Activated T-helper 2 cell treated with anti-CD3 and anti-CD28 coated beads, Interferon-gamma antibody, Interleukin-2, Interleukin-4, amounts not matched to agents 10 μg/mL and 5 μg/mL and 100 μg/mL, durations not matched to agents 14 hours and 24 hours and 36 hours (primary cell): ENCODE data around the gene SAMM50. TPM values are rescaled to one million over a fixed set of nuclear protein-coding genes. Genes with fewer than 3 reads are reported as not detected.
"Not testable (repeated sequence)": the region's sequence is repeated elsewhere in the genome, so short reads cannot be mapped to it uniquely, and the experiment has no call there.

Experiments used
- DNase-seq: peaks from one replicate; pipeline ENCODE4 v3.0.0; 2021; ENCODE audit warnings: low spot score
- H3K27ac Mint-ChIP-seq: one replicate; pipeline ENCODE4 v1.8.0; 2021; ENCODE audit warnings: mixed read lengths
- H3K27me3 Mint-ChIP-seq: one replicate; pipeline ENCODE4 v1.8.0; 2021; ENCODE audit warnings: low read depth, mixed read lengths
- H3K36me3 Mint-ChIP-seq: one replicate; pipeline ENCODE4 v1.8.0; 2021; ENCODE audit warnings: low read depth, mixed read lengths
- H3K4me1 Mint-ChIP-seq: one replicate; pipeline ENCODE4 v1.8.0; 2021; ENCODE audit warnings: low read depth, mixed read lengths
- H3K4me3 Mint-ChIP-seq: one replicate; pipeline ENCODE4 v1.8.0; 2021; ENCODE audit warnings: low read depth, mild to moderate bottlenecking, moderate library complexity, mixed read lengths
- H3K9me3 Mint-ChIP-seq: one replicate; pipeline ENCODE4 v1.8.0; 2021; ENCODE audit warnings: mixed read lengths
- intact Hi-C: fragments of 100-400 bp; cut with micrococcal nuclease; formaldehyde crosslinking; loops from one replicate; pipeline ENCODE4 v1.15.1; 2023
- total RNA-seq: library from RNA; stranded (reverse); gene quantifications from 2 replicates; pipeline ENCODE4 v1.2.3, GENCODE V29; 2022

Gene SAMM50
- total RNA-seq, 1 donor from 2014 or later, result 59.0 TPM

DNA sequence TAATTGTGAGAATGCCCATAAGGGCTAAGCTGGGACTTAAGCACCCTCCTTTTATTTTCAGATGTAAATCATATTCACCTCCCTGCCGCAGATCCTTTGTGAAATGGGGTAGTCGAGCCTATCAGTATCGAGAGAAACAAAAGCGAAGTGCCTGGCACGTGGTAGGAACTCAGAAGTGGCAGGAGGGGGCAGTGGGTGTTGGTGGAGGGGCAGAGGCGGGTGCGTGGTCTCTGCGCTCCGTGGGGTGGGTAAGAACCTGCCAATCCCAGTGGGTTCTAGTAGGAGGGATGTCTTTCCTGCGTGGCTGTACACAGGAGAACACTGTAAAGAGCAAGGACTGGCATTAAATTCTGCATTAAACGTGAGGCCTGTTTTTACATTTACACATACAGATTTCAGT, 47.1 kb downstream of the SAMM50 start:
- Mint-ChIP-seq H3K27ac (no peak overlapping the region), H3K9me3 (no peaks in the 10 kb centered on the region), H3K27me3 (no peaks in the 10 kb centered on the region), H3K36me3 (peaks cover 17% of the 10 kb centered on the region), H3K4me1 (no peaks in the 10 kb centered on the region), H3K4me3 (no peak overlapping the region)
- intact Hi-C loops, result no loop called here
- no peak for DNase-seq

DNA sequence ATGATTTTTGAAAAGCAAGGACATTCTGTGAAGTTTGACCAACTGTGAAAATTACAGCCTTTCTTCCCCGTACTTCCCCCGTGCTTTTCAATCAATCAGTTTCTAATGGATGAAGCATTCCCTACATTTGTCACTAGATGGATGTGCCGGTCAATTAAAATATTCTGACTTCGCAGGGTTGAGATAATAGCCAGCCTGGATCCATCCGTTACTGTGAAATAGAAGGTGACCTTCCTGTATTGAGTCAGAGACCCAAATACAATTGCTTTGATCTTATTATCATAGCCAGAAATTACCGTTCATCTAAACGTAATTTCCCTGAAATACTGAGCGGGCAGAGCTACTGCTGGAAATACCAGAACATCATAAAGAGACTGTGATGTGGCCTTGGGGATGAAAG, 47.8 kb downstream of the SAMM50 start:
- H3K27me3 Mint-ChIP-seq, result no peaks in the 10 kb centered on the region
- intact Hi-C loops, result no loop called here
- no peak overlapping the region for H3K27ac Mint-ChIP-seq
- H3K4me1 Mint-ChIP-seq, result no peaks in the 10 kb centered on the region
- peaks cover 14% of the 10 kb centered on the region for H3K36me3 Mint-ChIP-seq
- no peak overlapping the region for H3K4me3 Mint-ChIP-seq
- no peaks in the 10 kb centered on the region for H3K9me3 Mint-ChIP-seq
- DNase-seq, result no peak

DNA sequence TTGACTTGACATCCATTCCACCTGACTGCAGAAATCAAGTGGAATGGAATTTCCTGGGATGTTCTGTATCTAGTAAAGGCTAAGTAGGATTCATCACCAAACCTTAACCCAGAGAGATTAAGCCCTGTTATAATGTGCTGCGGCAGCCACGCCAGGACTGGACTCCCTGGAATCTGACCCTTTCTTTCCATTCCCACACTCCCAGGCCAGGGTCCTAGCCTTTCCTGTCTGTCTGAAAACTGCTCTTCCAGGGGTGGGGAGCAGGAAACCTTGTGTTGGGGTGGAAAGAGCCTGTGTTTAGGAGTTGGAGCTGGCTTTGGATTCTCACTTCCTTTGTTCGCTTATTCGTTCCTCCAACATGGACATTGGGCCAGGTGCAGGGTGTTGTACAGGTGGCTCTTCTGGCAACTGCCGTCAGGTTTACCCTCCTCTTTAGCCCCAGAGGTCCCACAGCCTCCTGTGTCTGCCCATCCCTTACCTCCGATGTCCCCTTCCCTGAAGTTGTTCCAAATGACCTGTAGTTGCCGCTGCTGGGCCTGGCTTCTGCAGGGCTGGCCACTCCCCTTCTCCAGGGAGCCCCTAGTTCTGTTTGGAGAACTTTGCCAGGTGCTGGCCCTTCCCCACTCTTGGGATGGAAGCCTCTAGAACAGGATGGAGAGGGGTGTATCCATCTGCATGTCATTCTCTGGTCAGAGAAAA, 48.3 kb downstream of the SAMM50 start:
- intact Hi-C loops, result no loop called here
- H3K4me3 Mint-ChIP-seq, result no peak overlapping the region
- H3K27me3 Mint-ChIP-seq, result no peaks in the 10 kb centered on the region

GRCh38 chr22:44004104-44004460, 48.8 kb downstream of the SAMM50 start:
- no peak for DNase-seq
- no peaks in the 10 kb centered on the region for H3K27me3 Mint-ChIP-seq
- H3K9me3 Mint-ChIP-seq, result no peaks in the 10 kb centered on the region
- H3K27ac Mint-ChIP-seq, result no peak overlapping the region
- peaks cover 4% of the 10 kb centered on the region for H3K36me3 Mint-ChIP-seq
- no peaks in the 10 kb centered on the region for H3K4me1 Mint-ChIP-seq
- intact Hi-C loops, result no loop called here
- H3K4me3 Mint-ChIP-seq, result no peak overlapping the region

More for the DNA sequence above, 48.3 kb downstream of the SAMM50 start:
- Mint-ChIP-seq H3K27ac (no peak overlapping the region), H3K9me3 (no peaks in the 10 kb centered on the region), H3K4me1 (no peaks in the 10 kb centered on the region), H3K36me3 (peaks cover 9% of the 10 kb centered on the region)
- no peak for DNase-seq

DNA sequence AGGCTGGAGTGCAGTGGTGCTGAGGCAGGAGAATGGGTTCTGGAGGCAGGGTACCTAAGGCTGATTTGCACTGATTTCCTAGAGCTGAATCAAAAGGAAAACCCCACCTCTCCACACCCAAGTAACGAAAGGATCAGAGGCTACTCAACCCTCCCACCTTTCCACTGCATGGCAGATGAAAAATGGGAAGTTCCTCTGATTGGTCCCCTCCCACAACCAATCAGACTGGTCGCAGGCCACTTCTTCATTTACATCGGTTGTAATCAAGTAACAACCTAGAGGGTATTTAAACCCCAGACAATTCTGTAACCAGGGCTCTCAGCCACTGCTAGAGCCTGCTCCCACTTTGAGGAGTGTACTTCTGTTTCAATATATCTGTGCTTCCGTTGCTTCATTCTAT, 50.3 kb downstream of the SAMM50 start:
- DNase-seq, result no peak
- intact Hi-C loops, result no loop called here
- H3K36me3 Mint-ChIP-seq, result no peaks in the 10 kb centered on the region
- no peaks in the 10 kb centered on the region for H3K27me3 Mint-ChIP-seq
- no peaks in the 10 kb centered on the region for H3K4me1 Mint-ChIP-seq
- H3K9me3 Mint-ChIP-seq, result no peaks in the 10 kb centered on the region
- no peak overlapping the region for H3K27ac Mint-ChIP-seq
- H3K4me3 Mint-ChIP-seq, result no peak overlapping the region

- intact Hi-C loops, result no loop called here
- H3K36me3 Mint-ChIP-seq, result no peaks in the 10 kb centered on the region
- DNase-seq, result no peak
- H3K9me3 Mint-ChIP-seq, result no peaks in the 10 kb centered on the region
- H3K27ac Mint-ChIP-seq, result no peak overlapping the region
- H3K4me1 Mint-ChIP-seq, result no peaks in the 10 kb centered on the region
- no peak overlapping the region for H3K4me3 Mint-ChIP-seq
- H3K27me3 Mint-ChIP-seq, result no peaks in the 10 kb centered on the region
Measured at GRCh38 chr22:44012162-44012561, 56.9 kb downstream of the SAMM50 start.

GRCh38 chr22:44012591-44012990, 57.3 kb downstream of the SAMM50 start:
- Mint-ChIP-seq H3K36me3 (no peaks in the 10 kb centered on the region), H3K4me3 (no peak overlapping the region), H3K9me3 (no peaks in the 10 kb centered on the region), H3K27ac (no peak overlapping the region), H3K27me3 (no peaks in the 10 kb centered on the region), H3K4me1 (no peaks in the 10 kb centered on the region)
- no peak for DNase-seq
- intact Hi-C loops, result no loop called here

- DNase-seq, result no peak
- Mint-ChIP-seq H3K4me1 (no peaks in the 10 kb centered on the region), H3K27me3 (no peaks in the 10 kb centered on the region), H3K4me3 (no peak overlapping the region), H3K36me3 (no peaks in the 10 kb centered on the region), H3K9me3 (no peaks in the 10 kb centered on the region), H3K27ac (no peak overlapping the region)
- intact Hi-C loops, result no loop called here
Measured at GRCh38 chr22:44014241-44014640, 59.0 kb downstream of the SAMM50 start.

DNA sequence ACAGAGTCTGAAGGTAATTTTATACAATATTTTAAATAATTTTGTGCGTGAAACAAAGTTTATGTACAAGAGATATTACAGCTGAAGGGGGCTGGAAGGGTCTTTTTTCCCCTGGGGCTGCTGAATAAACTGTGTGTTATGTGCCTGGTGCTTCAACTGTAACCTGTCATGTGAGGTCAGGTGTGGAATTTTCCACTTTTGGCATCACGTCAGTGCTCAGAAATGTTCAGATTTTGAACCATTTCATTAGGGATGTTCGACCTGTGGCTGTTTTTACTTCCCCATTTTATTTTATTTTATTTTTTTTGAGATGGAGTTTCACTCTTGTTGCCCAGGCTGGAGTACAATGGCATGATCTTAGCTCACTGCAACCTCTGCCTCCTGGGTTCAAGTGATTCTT, 61.3 kb downstream of the SAMM50 start:
- H3K36me3 Mint-ChIP-seq, H3K9me3 Mint-ChIP-seq, DNase-seq, H3K4me3 Mint-ChIP-seq, H3K4me1 Mint-ChIP-seq, intact Hi-C loops, H3K27me3 Mint-ChIP-seq, H3K27ac Mint-ChIP-seq: not testable (repeated sequence)

DNA sequence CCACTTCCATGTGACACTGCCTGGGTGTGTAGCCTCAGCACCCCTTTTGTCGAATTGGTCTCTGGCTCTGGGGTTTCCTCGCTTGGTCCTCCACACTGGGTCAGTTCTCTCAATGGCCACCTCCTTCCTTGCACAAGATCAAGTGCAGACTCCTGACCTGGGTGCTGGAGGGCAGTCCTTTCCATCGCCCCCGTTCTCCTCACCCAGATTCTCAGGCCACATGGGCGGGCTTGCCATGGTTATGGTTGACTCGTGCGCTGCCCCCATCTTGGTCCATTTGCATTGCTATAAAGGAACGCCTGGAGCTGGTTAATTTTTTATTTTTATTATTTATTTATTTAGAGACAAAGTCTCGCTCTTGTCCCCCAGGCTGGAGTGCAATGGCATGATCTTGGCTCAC, 63.4 kb downstream of the SAMM50 start:
- H3K4me1 Mint-ChIP-seq, result peaks cover 13% of the 10 kb centered on the region
- H3K27me3 Mint-ChIP-seq, result no peaks in the 10 kb centered on the region
- intact Hi-C loops, result no loop called here
- peaks cover 12% of the 10 kb centered on the region for H3K36me3 Mint-ChIP-seq
- no peak overlapping the region for H3K27ac Mint-ChIP-seq
- H3K4me3 Mint-ChIP-seq, result no peak overlapping the region
- H3K9me3 Mint-ChIP-seq, result no peaks in the 10 kb centered on the region
- DNase-seq, result no peak

GRCh38 chr22:44019416-44019815, 64.2 kb downstream of the SAMM50 start:
- H3K27me3 Mint-ChIP-seq, result no peaks in the 10 kb centered on the region
- intact Hi-C loops, result no loop called here
- H3K4me1 Mint-ChIP-seq, result peaks cover 16% of the 10 kb centered on the region
- no peak overlapping the region for H3K27ac Mint-ChIP-seq
- DNase-seq, result no peak
- no peaks in the 10 kb centered on the region for H3K9me3 Mint-ChIP-seq
- no peak overlapping the region for H3K4me3 Mint-ChIP-seq
- peaks cover 14% of the 10 kb centered on the region for H3K36me3 Mint-ChIP-seq

- no peak for DNase-seq
- Mint-ChIP-seq H3K27me3 (no peaks in the 10 kb centered on the region), H3K4me3 (no peak overlapping the region), H3K9me3 (no peaks in the 10 kb centered on the region), H3K4me1 (peaks cover 16% of the 10 kb centered on the region), H3K36me3 (peaks cover 14% of the 10 kb centered on the region), H3K27ac (no peak overlapping the region)
- intact Hi-C loops, result loop anchor here (10.0 kb wide), 3 partner anchors 65 to 165 kb away; partner anchors contain the start of genes PARVG and SAMM50
Measured at GRCh38 chr22:44019846-44020245, 64.6 kb downstream of the SAMM50 start.

GRCh38 chr22:44020981-44021380, 65.7 kb downstream of the SAMM50 start:
- Mint-ChIP-seq H3K9me3 (no peaks in the 10 kb centered on the region), H3K27me3 (no peaks in the 10 kb centered on the region), H3K4me3 (peak overlapping the region; percentile 51), H3K4me1 (peaks cover 23% of the 10 kb centered on the region), H3K36me3 (peaks cover 14% of the 10 kb centered on the region), H3K27ac (peak overlapping the region; percentile 37)
- intact Hi-C loops, result loop anchor here (10.0 kb wide), 3 partner anchors 64 to 164 kb away; partner anchors contain the start of genes PARVG and SAMM50
- DNase-seq, result no peak
